GM06990 (cell line): ENCODE data around the gene PCGF3.

Source experiments
- DNase-seq: peaks from one replicate; pipeline ENCODE4 v3.0.0-alpha.2; 2011; ENCODE audit not compliant: insufficient read length; ENCODE audit errors: extremely low read depth
- H3K27me3 ChIP-seq: replicated peaks from 2 replicates; pipeline ENCODE4 v1.6.0; 2011; ENCODE audit warnings: low read length; ENCODE audit not compliant: control insufficient read depth, insufficient read depth
- H3K36me3 ChIP-seq: 2 replicates; pipeline ENCODE4 v1.5.1; 2011; ENCODE audit warnings: low read length; ENCODE audit not compliant: control insufficient read depth, insufficient read depth
- H3K4me3 ChIP-seq: replicated peaks from 2 replicates; pipeline ENCODE4 v1.5.1; 2011; ENCODE audit warnings: low read depth, mild to moderate bottlenecking, control low read depth, low read length
- CTCF ChIP-seq: IDR thresholded peaks from 2 replicates; pipeline ENCODE4 v1.5.1; 2011; ENCODE audit warnings: low read length, control low read depth, mild to moderate bottlenecking, inconsistent platforms; ENCODE audit not compliant: insufficient read depth, poor library complexity, severe bottlenecking

PCGF3 gene

GRCh38 chr4:768076-768475, 62.4 kb downstream of the PCGF3 start:
- no peaks in the 10 kb centered on the region for H3K27me3 ChIP-seq
- TF ChIP-seq CTCF = no peak
- peaks cover 33% of the 10 kb centered on the region for H3K36me3 ChIP-seq
- H3K4me3 ChIP-seq = no peak overlapping the region
- no peak for DNase-seq

GRCh38 chr4:768995-769394, 63.4 kb downstream of the PCGF3 start:
- no peak overlapping the region for H3K4me3 ChIP-seq
- no peaks in the 10 kb centered on the region for H3K27me3 ChIP-seq
- no peak for DNase-seq
- no peak for TF ChIP-seq CTCF
- peaks cover 32% of the 10 kb centered on the region for H3K36me3 ChIP-seq

- DNase-seq = no peak
- Histone ChIP-seq H3K4me3 (no peak overlapping the region), H3K27me3 (no peaks in the 10 kb centered on the region), H3K36me3 (peaks cover 31% of the 10 kb centered on the region)
- no peak for TF ChIP-seq CTCF
Observed at GRCh38 chr4:769511-769910, 63.9 kb downstream of the PCGF3 start.

- H3K4me3 ChIP-seq = no peak overlapping the region
- H3K27me3 ChIP-seq = no peaks in the 10 kb centered on the region
- peaks cover 33% of the 10 kb centered on the region for H3K36me3 ChIP-seq
- no peak for DNase-seq
- TF ChIP-seq CTCF = no peak
Observed at GRCh38 chr4:770022-770421, 64.4 kb downstream of the PCGF3 start.

- H3K36me3 ChIP-seq = peaks cover 36% of the 10 kb centered on the region
- H3K4me3 ChIP-seq = no peak overlapping the region
- H3K27me3 ChIP-seq = no peaks in the 10 kb centered on the region
- no peak for TF ChIP-seq CTCF
- DNase-seq = no peak
Observed at GRCh38 chr4:771464-771863, 65.8 kb downstream of the PCGF3 start.

- H3K27me3 ChIP-seq = no peaks in the 10 kb centered on the region
- DNase-seq = no peak
- peaks cover 34% of the 10 kb centered on the region for H3K36me3 ChIP-seq
- H3K4me3 ChIP-seq = no peak overlapping the region
- no peak for TF ChIP-seq CTCF
Observed at GRCh38 chr4:772118-772517, 66.5 kb downstream of the PCGF3 start.
